Measurements from ENCODE around the gene FAM107B. TPM values are rescaled to one million over a fixed set of nuclear protein-coding genes. Genes with fewer than 3 reads are reported as not detected.

The FAM107B gene
- total and polyA plus RNA-seq, 10 of the 15 experiments (the other 5 are each of a cell fraction or from before 2014, with no cell fraction given), result 22.9 to 162 (median 86.6) TPM

- TF ChIP-seq IKZF1 (conservative IDR thresholded peaks at IDR 0.05) (peak; percentile 30; the same call in 1 of the 2 replicates), ZNF217 (IDR thresholded peaks at IDR 0.05) (no peak), ZZZ3 (IDR thresholded peaks at IDR 0.05; ENCODE audit: control insufficient read depth, insufficient read length, low read depth) (no peak), POLR2A (IDR thresholded peaks at IDR 0.05; ENCODE audit: low read depth, low read length) (0 out of 2 replicates have a peak, but pooled peaks have one; percentile 32), NBN (IDR thresholded peaks at IDR 0.05) (no peak), SPI1 (IDR thresholded peaks at IDR 0.05; ENCODE audit: borderline replicate concordance, insufficient read depth, low read depth, low read length) (no peak), TBL1XR1 (IDR thresholded peaks at IDR 0.05; ENCODE audit: low read depth, low read length) (no peak), ELK1 (IDR thresholded peaks at IDR 0.05; ENCODE audit: low read depth, low read length) (no peak), TCF12 (IDR thresholded peaks at IDR 0.05; ENCODE audit: low read depth, low read length) (no peak), MYC (IDR thresholded peaks at IDR 0.05; ENCODE audit: insufficient read depth, insufficient read length, insufficient replicate concordance, low read length, severe bottlenecking) (no peak), SMAD5 (IDR thresholded peaks at IDR 0.05; ENCODE audit: low read depth) (no peak), ZNF24 (IDR thresholded peaks at IDR 0.05) (no peak), MLLT1 (IDR thresholded peaks at IDR 0.05) (no peak), POLR2AphosphoS2 (IDR thresholded peaks at IDR 0.05; ENCODE audit: low read depth, low read length) (no peak), ZBTB33 (IDR thresholded peaks at IDR 0.05) (no peak), YBX1 (IDR thresholded peaks at IDR 0.05) (no peak), BCL3 (IDR thresholded peaks at IDR 0.05; ENCODE audit: borderline replicate concordance, insufficient read depth, low read depth, low read length, poor library complexity, severe bottlenecking) (no peak), JUND (IDR thresholded peaks at IDR 0.05; ENCODE audit: low read depth, low read length) (no peak), CBFB (IDR thresholded peaks at IDR 0.05; ENCODE audit: low read depth) (no peak), SRF (IDR thresholded peaks at IDR 0.05; ENCODE audit: low read depth in 2 of 2, low read length in 2 of 2) (no peak)
These were observed 218.3 kb downstream of the FAM107B start (continued) for GRCh38 chr10:14556285-14556956.

Measured in GM12878 (cell line).